NCI-H526 treated with DMSO at 0.1 percent for 48 hours (cell line): ENCODE measurements around the gene GAL.

Experiments used
- DNase-seq: peaks from one replicate; lab custom pipeline; 2025; lab: John Stamatoyannopoulos, UW

GAL gene

DNA sequence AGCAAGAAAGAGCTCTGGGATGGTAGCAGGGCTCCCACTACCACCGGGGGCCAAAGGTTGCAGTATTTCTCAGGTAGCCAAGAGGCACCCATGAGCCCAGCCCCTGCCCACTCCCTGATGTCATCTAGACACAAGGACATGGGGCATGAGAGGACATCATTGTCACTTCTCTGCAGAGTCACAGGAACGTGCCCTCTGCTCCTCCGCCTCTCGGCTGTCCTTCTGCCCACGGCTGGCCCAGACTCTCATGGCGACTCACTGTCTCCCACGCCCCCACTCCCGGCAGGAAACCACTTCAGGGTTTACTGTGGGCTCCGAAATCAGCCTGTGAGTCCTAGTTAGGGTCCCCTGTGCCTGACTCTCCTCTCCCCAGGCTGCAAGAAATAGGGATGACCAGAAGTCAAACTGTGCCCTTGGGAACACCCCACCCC is 1.8 kb upstream of the GAL start:
- DNase-seq, result no peak

DNA sequence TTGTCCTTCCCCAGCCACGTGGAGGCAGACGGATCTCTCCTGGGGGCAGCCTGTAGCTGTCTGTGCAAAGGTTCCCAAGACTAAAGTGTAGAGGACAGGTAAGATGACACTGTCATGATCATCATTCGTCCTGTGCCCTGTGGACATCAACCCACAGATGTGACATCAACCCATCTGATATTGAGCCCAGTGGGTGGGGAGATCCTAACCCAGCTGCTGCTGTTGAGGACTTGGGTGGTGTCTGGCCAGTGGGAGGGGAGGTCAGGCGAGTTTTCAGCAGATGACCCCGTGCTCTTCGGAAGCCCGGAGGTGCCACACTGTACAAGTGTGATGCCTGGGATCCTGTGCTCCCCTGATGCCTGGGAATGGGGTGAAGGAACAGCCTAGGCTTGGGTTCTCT is 1.2 kb upstream of the GAL start:
- DNase-seq, result no peak

DNA sequence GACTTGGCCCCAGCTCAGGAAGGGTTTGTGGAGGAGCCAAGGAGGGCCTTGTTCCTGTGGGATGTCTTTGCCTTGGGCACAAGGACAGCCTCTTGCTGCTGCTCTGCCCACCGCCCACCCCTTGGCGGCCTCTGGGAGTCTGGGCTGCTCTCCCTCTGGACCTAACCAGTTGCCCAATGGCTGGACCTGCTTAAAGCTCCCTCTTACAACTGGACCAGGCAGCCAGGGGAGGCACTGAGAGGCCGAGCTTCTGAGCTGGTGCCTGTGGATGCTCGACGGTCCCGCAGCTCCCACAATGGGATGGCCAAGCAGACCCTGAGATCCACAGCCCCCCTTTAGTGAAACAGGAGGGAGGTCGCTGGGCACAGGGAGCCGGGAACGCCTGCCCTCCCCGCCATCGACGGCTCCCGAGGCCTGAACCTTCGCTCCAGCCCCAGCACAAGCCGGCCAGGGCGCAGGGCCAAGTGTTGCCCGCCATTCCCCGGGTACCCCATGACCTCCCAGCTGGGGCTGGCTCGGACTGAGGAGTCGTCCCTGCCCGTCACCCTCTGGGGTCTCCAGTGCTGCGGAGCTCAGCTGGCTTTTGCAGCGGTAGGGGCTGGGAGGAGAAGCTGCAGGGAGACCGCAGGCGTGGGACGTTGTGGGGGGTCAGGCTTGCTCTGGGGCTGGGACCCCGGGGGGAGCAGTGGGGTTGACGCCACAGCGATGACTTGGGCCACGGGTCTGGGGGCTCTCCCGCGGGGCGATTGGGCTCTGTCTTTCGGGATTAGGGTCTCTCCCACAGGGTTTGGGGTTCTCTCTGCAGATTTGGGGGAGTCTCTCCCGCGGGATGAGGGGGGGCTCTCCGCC is 584 bp upstream of the GAL start:
- no peak for DNase-seq

GRCh38 chr11:68685656-68686380 is 1.5 kb downstream of the GAL start:
- no peak for DNase-seq

DNA sequence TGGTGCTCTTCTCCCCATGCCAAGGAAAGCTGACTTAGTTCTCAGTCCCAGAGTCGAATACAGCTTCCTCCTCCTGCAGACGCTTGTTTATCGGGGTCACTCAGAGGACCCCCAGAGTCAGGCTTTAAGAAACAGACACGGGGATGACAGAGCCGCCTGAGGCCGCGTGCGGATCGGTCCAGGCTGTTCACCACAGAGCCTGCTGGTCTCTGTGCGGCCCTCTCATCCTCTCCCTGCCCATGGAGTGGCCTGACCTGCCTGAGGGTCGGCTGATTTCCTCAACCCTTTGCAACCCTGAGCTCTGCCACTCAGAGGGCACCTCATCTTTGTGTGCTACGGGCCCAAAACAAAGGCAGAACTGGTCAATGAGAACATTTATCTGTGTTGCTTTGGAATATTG is 2.1 kb downstream of the GAL start:
- no peak for DNase-seq

- no peak for DNase-seq
These were observed 3.0 kb downstream of the GAL start for GRCh38 chr11:68687311-68687710.

DNA sequence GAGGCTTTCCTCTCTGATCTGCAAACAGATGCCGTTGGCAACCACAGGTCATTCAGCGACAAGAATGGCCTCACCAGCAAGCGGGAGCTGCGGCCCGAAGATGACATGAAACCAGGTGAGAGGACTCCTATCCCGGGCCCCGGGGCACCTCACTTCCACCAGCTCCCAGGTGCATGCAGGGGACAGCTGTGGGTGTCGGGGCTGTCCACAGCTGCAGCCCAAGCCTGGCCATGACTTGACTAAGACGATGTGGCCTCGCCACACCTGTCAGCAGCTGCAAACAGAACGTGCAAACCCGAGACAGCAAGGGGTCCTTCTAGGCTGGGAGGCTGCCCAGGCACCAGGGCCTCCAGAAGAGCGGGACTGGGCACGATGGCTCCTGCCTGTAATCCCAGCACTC is 3.6 kb downstream of the GAL start:
- DNase-seq, result no peak

DNA sequence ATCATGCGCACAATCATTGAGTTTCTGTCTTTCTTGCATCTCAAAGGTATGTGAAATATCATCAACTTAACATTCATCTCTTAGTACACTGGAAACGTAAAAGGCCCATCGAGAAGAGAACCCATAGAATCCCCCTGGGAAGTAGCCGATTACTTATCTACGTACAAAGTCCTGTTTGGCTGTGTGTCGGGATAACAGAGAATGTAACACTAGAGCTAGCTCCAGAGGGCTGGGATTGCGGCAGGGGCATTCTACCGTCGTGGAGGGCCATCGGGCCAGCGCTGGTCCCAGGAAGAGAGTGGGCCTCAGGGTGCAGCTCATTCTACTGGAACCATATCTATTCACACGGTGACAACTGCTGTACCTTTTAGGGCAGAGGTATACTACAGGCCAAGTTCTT is 4.5 kb downstream of the GAL start:
- DNase-seq, result no peak

DNA sequence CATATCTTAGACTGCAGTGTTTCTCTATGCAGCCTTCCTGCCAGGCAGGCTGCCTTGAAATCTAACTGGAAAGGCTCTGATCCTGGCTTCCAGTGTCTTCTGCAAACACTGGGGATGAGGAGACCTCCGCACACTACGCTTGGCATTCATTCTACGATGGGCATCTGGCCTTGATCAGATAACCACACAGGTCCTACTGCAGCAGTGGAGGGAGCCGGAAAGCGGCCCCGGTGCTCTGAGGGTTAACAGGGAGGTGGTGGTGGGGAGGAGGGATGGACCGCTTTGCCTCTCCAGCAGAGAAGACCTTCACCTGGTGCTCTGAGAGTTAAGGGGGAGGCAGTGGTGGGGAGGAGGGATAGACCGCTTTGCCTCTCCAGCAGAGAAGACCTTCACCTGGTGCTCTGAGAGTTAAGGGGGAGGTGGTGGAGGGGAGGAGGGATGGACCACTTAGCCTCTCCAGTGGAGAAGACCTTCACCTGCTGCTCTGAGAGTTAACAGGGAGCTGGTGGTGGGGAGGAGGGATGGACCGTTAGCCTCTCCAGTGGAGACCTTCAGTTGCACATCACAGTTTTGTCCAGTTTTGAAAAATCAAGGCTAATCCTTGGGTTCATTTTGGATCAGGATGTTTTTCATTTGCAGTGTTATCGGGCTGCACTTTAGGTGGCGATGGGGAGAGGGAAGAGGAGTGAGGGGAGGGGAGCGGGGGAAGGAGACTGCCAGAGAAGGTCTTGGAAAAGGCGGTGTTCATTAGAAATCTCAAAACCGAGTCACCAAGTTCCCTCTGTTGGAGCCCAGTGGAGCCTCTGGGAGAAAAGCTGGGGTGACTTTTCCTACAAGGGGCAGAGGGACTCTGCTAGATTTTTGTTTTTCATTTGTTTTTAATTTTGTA is 5.6 kb downstream of the GAL start:
- DNase-seq, result no peak

DNA sequence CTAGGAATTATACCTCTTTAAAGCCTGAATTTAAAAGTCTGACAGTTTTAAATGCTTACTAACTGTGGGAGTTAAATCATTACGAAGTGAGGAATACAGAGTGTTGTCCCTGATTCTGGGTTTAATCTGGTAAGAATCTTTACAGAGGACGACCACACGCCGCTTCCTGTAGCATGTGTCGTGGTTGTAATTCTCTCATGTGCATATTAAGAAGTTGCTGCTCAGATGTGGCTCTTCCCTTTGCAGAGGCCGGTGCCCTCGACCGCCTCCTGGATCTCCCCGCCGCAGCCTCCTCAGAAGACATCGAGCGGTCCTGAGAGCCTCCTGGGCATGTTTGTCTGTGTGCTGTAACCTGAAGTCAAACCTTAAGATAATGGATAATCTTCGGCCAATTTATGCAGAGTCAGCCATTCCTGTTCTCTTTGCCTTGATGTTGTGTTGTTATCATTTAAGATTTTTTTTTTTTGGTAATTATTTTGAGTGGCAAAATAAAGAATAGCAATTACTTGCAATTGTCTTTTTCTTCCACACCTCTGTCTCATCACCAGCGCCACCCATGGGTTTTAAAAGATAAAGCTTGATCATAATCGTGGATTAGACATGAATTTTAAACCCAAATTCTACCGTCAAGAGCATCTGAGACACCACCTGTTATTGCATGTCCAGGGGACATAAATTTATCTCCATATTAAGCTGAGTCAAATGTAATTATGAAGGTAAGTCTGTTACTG is 6.5 kb downstream of the GAL start:
- no peak for DNase-seq

DNA sequence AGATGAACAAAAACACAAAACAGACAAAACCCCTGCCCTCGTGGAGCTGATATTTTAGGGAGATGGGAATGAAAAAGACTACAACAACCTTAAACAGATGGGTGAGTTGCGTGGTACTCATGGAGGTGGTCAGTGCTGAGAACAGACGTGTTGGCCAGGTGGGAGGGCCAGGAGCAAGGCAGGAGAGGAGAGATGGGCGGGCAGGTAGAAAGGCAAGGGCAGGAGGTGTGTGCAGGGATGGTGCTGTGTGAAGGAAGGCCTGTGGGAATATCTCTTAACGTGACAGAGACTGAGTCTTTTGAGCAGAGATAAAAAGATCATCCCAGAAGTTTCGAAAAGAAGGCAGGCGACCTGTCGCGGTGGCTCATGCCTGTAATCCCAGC is 7.0 kb downstream of the GAL start:
- no peak for DNase-seq

GRCh38 chr11:68692115-68692514 is 7.8 kb downstream of the GAL start:
- no peak for DNase-seq

DNA sequence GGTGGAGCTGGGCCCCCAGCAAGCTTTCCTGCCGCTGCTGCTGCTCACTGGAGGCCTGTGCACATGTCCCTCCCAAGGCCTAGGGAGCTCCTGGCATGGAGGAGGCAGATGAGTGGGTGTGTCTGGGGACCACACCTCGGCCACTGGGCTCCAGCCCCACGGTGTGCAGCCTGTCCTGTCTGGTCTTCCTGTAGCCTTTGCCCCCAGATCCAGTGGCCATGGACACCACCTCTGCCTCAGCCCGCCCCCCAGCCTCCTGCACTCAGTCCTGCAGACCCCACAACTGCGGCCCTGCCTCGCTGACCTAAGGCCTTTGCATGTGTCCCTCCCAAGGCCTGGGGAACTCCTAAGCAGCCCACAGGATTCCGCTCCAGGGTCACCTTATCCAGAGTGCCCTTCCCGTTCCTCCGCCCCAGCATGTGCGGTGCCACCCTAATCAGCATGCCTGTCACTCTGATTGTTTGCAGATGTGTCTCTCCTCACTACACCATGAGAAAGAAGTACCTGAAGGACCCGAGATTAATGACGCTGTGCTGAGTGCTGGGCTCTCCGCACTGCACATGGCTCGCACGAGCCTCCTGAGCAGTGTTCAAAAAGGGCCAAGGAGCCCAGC is 8.6 kb downstream of the GAL start:
- no peak for DNase-seq

- DNase-seq, result no peak
These were observed 9.1 kb downstream of the GAL start for GRCh38 chr11:68693484-68693882.

- DNase-seq, result no peak
These were observed 10.3 kb downstream of the GAL start for GRCh38 chr11:68694431-68695297.

- DNase-seq, result no peak
These were observed 11.2 kb downstream of the GAL start for GRCh38 chr11:68695531-68695930.

- no peak for DNase-seq
These were observed 14.6 kb downstream of the GAL start for GRCh38 chr11:68698993-68699392.

DNA sequence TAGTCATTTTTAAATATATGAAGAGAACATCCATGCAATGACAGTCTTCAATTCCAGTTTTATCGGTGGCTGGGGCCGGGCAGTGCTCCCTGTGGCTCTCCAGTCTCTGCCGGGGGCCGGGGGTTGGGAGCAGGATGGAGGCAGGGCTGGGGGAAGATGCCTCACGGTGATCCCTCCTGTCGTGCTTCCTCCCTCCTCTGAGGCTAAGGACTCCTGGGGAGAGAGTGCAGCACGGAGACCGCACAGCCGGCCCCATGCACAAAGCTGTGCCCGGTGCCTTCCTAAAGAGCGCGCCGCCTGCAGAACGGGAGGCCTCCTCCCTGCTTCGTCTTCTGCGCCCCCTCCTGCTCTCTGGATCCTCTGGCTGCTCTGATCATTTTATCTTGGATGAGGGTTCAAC is 20.5 kb downstream of the GAL start:
- no peak for DNase-seq

GRCh38 chr11:68707527-68707926 is 23.2 kb downstream of the GAL start:
- no peak for DNase-seq

GRCh38 chr11:68709062-68709461 is 24.7 kb downstream of the GAL start:
- no peak for DNase-seq
